Effector CD4-positive, alpha-beta T cell (primary cell): Measurements from ENCODE around the gene SMARCC1.

Experiments used
- DNase-seq: peaks from one replicate; pipeline ENCODE4 v3.0.0-alpha.2; 2020

The SMARCC1 gene

DNA sequence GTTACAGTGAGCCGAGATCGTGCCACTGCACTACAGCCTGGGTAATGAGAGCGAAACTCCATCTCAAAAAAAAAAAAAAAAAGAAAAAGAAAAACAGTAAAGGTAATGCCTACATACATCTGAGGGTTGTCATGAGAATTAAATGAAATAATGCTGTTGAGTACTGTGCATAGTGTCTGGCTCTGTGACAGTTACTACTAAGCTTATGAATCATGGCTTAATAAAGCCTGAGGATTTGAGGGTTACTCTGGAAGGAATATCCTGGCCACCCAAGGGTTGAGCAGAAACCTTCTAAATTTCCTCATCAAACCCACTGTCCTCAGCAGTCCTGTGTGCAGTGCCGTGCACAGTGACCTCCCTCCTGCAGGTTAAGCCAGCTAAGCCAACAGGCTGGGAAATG lies 241.4 kb downstream of the SMARCC1 start:
- no peak for DNase-seq

- DNase-seq: no peak
These were observed 244.7 kb downstream of the SMARCC1 start for GRCh38 chr3:47536967-47537366.

GRCh38 chr3:47536221-47536891 lies 245.3 kb downstream of the SMARCC1 start:
- no peak for DNase-seq
